HG03097 (cell line): ENCODE results near the gene ITLN1.
"Not testable (repeated sequence)": the region's sequence is repeated elsewhere in the genome, so short reads cannot be mapped to it uniquely, and the experiment has no call there.

Experiments used
- ATAC-seq: cut with Tn5 transposase; IDR thresholded peaks from one replicate; pipeline ENCODE4 v1.9.1; 2021; ENCODE audit not compliant: unreplicated experiment, low FRiP score

The ITLN1 gene

GRCh38 chr1:160885042-160885441 is at the start of gene ITLN1:
Gene ITLN1, minus strand, starts transcription at chr1:160885180. Its CDS starts 303 bp downstream, at chr1:160884877.
- ATAC-seq: no peak

DNA sequence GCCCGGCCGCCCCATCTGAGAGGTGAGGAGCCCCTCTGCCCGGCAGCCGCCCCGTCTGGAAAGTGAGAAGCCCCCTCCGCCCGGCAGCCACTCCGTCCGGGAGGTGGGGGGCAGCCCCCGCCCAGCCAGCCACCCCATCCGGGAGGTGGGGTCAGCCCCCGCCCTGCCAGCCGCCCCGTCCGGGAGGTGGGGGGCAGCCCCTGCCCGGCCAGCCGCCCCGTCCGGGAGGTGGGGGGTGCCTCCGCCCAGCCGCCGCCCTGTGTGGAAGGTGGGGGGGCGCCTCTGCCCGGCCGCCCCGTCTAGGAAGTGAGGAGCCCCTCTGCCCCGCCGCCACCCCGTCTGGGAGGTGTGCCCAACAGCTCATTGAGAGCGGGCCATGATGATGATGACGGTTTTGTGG is 48.3 kb upstream of the ITLN1 start:
- not testable (repeated sequence) for ATAC-seq

GRCh38 chr1:160925652-160926244 is 40.8 kb upstream of the ITLN1 start:
- ATAC-seq: no peak

DNA sequence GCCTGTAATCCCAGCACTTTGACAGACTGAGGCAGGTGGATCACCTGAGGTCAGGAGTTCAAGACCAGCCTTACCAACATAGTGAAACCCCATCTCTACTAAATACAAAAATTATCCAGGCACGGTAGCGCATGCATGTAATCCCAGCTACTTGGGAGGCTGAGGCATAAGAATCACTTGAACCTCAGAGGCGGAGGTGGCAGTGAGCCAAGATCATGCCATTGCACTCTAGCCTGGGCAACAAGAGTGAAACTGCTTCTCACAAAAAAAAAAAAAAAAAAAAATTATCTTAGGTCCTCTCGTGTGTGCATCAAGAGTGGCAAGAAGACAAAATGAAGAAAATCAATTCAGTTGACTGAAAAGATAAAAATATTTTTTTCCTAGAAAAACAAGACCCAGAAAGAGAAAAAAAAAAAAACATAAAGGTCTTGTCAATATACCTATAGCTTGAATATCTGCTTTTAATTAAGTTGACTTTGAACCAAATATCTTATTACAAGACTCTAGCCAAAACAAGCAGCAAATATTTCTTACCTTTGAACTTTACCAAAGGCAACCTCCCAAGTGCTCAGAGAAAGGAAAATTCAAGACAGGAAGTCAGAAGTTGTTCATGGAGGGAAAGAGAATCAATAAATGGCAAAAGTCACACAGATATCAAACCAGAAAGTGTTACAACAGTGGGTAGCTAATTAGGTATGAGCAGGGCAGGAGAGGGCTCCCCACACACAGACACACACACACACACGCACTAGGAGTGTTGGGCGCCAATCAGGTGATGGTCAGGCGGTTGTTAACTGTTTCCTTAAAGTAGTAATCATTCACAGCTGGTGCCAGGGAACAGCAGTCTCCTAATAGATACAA is 40.0 kb upstream of the ITLN1 start:
- ATAC-seq: no peak

- ATAC-seq: no peak
Measured at GRCh38 chr1:160916666-160917065, 31.7 kb upstream of the ITLN1 start.

- ATAC-seq: not testable (repeated sequence)
Measured at GRCh38 chr1:160913229-160913628, 28.2 kb upstream of the ITLN1 start.

DNA sequence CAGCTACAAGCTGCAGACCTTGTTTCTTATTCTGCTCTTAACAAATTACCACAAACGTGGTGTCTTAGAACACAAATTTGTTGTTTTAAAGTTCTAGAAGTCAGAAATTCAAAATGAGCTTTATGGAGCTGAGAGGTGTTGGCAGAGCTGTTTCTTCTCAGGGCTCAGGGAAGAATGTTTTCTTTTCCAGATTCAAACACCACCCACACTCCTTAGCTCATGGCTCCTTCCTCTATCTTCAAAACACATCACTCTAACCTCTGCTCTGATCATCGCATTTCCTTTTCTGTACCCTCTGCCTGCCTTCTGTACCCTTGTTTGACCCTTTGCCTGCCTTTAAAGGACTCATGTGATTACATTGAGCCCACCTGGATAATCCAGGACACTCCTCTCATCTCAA is 26.9 kb upstream of the ITLN1 start:
- ATAC-seq: no peak

GRCh38 chr1:160911441-160911840 is 26.5 kb upstream of the ITLN1 start:
- ATAC-seq: no peak

DNA sequence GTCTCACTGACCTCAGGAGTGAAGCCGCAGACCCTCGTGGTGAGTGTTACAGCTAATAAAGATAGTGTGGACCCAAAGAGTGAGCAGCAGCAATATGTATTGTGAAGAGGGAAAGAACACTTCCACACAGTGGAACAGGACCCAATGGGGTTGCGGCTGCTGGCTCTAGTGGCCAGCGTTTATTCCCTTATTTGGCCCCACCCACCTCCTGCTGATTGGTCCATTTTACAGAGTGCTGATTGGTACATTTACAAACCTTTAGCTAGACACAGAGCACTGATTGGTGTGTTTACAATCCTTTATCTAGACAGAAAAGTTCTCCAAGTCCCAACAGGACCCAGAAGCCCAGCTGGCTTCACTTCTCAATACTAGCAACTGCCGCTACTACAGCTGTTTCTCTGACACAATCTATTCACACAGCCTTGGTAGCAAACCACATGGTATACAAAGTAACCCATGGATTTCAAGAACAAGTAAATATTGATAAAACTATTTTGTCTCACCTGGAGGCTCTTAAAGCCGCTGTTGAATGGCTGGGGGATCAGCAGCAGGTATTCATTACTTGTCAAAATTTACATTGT is 25.3 kb upstream of the ITLN1 start:
- no peak for ATAC-seq

- no peak for ATAC-seq
Measured at GRCh38 chr1:160907976-160908375, 23.0 kb upstream of the ITLN1 start.

DNA sequence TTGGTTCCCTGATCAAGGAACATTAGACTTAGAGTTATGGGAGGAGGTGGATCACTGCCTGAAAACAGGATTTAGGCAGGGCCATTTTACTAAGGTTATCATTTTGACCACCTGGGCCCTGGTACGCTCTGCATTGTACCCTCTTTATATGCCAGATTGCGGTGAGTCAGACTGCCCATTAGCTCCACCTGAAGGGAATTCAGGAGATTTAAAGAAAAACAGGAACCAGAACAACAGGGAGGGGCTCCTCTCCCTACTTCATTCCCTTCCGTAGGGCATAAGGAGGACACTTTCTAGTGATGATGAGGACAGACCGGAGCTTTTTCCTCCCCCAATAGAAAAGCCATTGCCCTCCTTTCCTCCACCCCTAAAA is 20.6 kb upstream of the ITLN1 start:
- ATAC-seq: no peak

DNA sequence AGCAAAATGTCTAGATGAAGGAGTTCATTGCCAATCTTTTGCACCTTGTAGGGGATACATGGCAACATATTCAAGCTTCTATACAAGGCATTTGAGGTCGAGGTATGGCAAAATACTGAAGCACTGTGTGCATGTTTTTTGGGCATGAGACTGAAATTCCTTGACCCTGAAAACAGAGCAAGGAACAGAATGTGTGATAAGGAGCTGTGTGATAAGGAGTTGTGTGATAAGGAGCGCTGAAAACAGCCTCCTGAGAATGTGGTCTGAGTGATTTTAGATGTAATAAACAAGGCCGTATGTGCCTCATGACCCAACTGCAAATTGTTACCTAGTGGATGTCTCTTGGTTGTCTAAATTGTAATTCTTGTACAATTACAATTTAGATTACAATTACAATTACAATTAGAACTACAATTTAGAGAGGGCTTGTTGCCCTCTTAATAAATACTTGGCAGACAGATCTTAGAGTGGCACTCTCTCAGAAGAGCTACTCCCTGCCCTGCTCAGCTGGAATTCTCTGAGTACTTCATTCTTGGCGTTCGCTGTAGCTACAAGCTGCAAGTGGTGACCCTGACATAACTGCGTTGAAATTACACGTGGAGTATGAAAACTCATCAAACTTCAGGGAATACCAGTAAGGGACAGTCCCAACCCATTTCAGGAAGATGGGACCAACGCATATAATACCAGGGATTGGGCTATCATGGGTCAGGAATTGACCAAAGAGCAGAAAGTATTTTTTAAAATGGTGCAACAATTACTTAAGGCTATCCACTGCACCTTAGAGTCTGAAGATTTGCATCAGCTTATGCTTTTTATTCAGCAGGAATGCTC is 20.0 kb upstream of the ITLN1 start:
- ATAC-seq: no peak

DNA sequence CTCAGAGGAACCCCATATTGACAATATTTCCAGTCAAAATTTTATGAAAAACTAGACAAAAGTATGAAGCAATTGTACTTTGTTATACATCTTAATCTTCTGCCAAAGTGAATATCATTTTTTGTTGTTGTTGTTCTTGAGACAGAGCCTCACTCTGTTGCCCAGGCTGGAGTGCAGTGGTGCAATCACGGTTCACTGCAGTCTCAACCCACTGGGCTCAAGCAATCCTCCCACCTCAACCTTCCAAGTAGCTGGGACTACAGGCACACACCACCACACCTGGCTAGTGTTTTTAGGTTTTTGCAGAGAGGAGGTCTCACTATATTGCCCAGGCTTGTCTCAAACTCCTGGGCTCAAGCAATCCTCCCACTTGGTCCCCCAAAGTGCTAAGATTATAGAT is 17.3 kb upstream of the ITLN1 start:
- not testable (repeated sequence) for ATAC-seq

- ATAC-seq: no peak
Measured at GRCh38 chr1:160901768-160902167, 16.8 kb upstream of the ITLN1 start.

GRCh38 chr1:160900683-160901082 is 15.7 kb upstream of the ITLN1 start:
- ATAC-seq: not testable (repeated sequence)

DNA sequence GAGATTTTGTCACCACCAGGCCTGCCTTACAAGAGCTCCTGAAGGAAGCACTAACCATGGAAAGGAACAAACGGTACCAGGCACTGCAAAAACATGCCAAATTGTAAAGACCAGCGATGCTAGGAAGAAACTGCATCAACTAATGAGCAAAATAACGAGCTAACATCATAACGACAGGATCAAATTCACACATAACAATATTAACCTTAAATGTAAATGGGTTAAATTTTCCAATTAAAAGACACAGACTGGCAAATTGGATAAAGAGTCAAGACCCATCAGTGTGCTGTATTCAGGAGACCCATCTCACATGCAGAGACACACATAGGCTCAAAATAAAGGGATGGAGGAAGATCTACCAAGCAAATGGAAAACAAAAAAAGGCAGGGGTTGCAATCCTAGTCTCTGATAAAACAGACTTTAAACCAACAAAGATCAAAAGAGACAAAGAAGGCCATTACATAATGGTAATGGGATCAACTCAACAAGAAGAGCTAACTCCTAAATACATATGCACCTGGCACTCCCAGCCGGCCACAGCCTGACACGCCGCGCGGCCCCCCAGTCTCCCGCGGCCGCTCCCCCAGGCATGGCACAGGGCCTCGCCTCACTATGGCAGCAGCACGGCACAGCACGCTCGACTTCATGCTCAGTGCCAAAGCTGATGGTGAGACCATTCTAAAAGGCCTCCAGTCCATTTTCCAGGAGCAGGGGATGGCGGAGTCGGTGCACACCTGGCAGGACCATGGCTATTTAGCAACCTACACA is 9.6 kb upstream of the ITLN1 start:
- ATAC-seq: not testable (repeated sequence)

- ATAC-seq: no peak
Measured at GRCh38 chr1:160891474-160891873, 6.5 kb upstream of the ITLN1 start.

DNA sequence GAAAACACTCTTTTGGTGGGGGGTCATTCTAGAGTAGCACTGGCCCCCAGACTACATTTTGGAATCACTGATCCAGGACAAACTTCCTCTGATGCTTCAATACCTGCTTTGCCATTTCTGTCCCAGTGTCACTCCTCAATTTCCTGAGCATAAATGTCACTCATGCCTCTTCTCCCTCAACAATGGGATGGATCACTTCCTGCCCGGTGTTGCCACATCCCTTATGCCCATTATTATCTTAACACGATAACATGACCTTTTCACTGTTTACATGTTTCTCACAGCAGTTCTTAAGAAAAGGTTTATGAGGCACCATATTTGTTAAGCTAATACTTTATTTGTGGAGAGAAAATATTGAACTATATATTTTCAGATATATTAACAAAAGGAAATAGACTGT is 3.9 kb upstream of the ITLN1 start:
- ATAC-seq: no peak

DNA sequence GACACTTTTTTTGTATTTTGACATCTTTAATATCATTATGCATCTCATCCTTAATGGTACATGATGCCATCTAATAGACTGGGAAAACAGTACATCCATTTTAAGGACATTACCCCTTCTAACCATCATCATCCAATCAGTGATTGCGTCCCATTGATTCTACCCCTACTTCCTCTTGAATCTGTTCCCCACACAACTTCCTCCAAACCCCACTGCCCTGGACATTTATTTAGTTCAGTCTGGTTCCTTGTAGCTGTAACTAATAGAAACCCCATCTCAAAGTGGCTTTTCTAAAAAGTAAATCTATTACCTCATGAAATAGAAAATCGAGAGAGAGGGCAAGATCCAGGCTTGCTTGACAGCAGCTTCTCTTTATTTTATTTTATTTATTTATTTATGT is 2.1 kb upstream of the ITLN1 start:
- no peak for ATAC-seq

DNA sequence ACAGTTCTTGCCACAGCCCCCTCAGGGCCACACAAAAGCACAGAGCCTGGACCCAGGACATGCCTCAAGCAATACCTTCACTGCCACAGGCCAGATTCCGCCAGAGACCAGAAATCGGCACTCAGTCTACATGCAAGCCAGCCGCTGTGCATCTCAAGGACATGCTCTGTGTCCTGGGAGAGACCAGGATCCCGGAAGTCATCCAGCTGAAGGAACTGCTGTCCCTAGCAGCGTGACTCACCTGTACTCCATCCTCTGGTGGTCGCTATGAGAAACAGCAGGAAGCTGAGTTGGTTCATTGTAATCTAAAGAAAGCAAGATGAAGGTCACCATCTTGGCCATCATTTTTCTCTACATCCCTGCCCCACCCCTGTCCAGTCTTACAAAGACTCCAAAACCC is 401 bp downstream of the ITLN1 start:
- ATAC-seq: peak; percentile 54
